Measurements from ENCODE around the gene RAPGEFL1.

The RAPGEFL1 gene

DNA sequence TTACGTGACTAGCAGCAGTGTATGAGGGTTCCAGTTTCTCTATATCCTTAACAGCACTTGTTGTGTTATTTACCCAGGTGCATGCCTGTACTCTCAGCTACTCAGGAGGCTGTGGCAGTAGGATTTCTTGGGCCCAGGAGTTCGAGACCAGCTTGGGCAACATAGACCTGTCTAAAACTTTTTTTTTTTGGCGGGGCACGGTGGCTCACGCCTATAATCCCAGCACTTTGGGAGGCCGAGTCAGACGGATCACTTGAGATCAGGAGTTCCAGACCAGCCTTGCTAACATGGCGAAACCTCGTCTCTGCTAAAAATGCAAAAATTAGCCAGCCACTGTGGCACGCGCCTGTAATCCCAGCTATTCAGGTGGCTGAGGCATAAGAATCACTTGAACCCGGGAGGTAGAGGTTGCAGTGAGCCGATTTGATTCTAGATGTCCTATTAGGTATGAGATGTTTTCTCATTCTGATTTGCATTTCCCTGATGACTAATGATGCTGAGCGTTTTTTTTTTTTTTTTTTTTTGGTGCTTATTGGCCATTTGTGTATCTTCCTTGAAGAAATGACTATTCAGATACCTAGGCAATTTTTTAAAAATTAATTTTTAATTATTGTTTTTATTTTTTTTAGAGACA is 23.6 kb upstream of the RAPGEFL1 start:
- no peak overlapping the region for H3K4me3 ChIP-seq (ENCODE audit: low read length)
- H3K9ac ChIP-seq (ENCODE audit: low read length) = no peak overlapping the region
- H3K36me3 ChIP-seq (ENCODE audit: control insufficient read depth, insufficient read depth, low read length) = peaks cover 10% of the 10 kb centered on the region
- no peaks in the 10 kb centered on the region for H3K9me3 ChIP-seq (ENCODE audit: control insufficient read depth, low read length)
- H3K27me3 ChIP-seq (ENCODE audit: control insufficient read depth, insufficient read depth, low read length) = no peaks in the 10 kb centered on the region
- H3K4me1 ChIP-seq (ENCODE audit: control insufficient read depth, insufficient read depth, low read length) = no peaks in the 10 kb centered on the region

DNA sequence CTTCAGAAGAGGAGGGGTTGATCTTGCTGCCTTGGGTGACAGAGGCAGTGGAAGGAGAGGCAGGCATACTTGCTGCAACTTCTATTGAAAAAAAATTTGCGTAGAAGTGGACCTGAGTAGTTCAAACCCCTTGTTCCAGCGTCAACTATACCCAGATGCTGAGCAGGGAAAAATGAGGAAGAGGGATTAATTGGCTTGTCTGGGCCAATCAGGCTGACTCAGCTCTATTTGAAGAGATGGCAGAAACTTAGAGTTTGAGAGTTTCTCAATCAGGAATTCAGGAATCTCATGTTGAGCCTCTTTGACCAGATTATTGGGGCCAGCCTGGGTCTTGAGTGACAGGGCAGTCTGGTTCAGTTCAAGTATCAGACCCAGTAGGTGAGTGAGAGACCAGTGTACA is 19.3 kb upstream of the RAPGEFL1 start:
- Histone ChIP-seq H3K27me3 (ENCODE audit: control insufficient read depth, insufficient read depth, low read length) (no peaks in the 10 kb centered on the region), H3K4me3 (ENCODE audit: low read length) (no peak overlapping the region), H3K9me3 (ENCODE audit: control insufficient read depth, low read length) (no peaks in the 10 kb centered on the region), H3K36me3 (ENCODE audit: control insufficient read depth, insufficient read depth, low read length) (peaks cover 9% of the 10 kb centered on the region), H3K4me1 (ENCODE audit: control insufficient read depth, insufficient read depth, low read length) (no peaks in the 10 kb centered on the region), H3K9ac (ENCODE audit: low read length) (no peak overlapping the region)

DNA sequence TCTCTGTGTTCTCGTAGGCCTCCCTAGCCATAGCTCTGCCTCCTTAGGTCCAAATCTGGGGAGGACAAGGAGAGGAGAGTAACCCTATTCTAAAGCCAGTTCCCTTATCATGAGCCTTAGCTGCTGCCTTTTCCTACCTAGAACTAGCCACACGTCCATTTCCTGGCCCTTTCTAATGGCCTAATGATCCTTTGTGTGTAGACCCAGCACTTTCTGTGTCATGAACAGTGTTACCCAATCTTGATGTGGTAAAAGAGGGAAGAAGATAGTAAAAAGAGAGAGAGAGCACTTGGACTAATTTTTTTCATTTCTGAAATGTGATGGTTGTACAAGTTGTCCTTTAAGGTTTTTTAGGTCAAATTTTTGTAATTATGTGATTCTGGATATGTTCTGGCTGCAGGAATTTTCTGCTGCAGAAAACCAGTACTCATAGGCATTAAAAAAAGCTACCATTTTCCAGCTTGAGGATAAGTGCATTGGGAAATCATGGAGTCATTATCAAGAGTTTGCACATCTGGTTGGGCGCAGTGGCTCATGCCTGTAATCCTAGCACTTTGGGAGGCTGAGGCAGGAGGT is 18.7 kb upstream of the RAPGEFL1 start:
- H3K9me3 ChIP-seq (ENCODE audit: control insufficient read depth, low read length) = no peaks in the 10 kb centered on the region
- peaks cover 7% of the 10 kb centered on the region for H3K36me3 ChIP-seq (ENCODE audit: control insufficient read depth, insufficient read depth, low read length)
- H3K9ac ChIP-seq (ENCODE audit: low read length) = no peak overlapping the region

DNA sequence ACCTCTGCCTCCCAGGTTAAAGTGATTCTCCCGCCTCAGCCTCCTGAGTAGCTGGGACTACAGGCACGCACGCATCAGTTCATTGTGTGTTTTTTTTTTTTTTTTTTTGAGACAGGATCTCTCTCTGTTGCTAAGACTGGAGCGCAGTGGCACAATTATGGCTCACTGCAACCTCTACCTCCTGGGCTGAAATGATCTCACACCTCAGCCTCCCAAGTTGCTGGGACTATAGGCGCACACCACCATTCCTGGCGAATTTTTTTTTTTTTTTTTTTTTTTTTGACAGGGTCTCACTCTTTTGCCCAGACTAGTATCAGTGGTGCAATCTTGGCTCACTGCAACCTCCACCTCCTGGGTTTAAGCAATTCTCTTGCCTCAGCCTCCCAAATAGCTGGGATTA is 17.8 kb upstream of the RAPGEFL1 start:
- Histone ChIP-seq H3K4me1 (ENCODE audit: control insufficient read depth, insufficient read depth, low read length) (no peaks in the 10 kb centered on the region), H3K9ac (ENCODE audit: low read length) (no peak overlapping the region), H3K9me3 (ENCODE audit: control insufficient read depth, low read length) (no peaks in the 10 kb centered on the region), H3K27me3 (ENCODE audit: control insufficient read depth, insufficient read depth, low read length) (no peaks in the 10 kb centered on the region), H3K4me3 (ENCODE audit: low read length) (no peak overlapping the region), H3K36me3 (ENCODE audit: control insufficient read depth, insufficient read depth, low read length) (peaks cover 5% of the 10 kb centered on the region)

More for the DNA sequence above, 18.7 kb upstream of the RAPGEFL1 start:
- H3K4me3 ChIP-seq (ENCODE audit: low read length) = no peak overlapping the region
- H3K4me1 ChIP-seq (ENCODE audit: control insufficient read depth, insufficient read depth, low read length) = no peaks in the 10 kb centered on the region
- no peaks in the 10 kb centered on the region for H3K27me3 ChIP-seq (ENCODE audit: control insufficient read depth, insufficient read depth, low read length)

DNA sequence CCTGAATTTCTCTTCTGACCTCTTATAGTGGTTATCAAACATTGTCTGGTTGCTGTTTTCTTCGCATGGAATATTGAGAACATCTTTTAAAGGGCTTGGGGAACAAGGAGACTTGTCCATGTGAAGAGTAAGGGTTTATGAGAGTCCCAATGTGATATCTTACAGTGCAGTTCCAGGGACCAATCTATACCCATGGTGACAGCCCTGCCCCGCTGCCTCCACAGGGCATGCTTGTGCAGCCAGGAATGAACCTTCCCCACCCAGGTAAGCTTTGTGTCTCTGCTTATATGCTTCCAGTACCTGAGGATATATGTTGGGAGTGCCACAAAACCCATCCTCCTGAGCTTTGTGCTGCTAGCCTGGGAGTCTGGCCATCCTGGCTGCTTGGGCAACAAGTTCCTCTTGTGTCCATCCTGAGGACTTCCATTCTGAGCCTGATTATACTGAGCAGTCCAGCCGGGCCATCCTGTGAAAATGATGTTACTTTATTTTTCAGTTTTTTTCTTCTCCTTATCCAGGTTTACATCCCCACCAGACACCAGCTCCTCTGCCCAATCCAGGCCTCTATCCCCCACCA is 9.5 kb upstream of the RAPGEFL1 start:
- Histone ChIP-seq H3K36me3 (ENCODE audit: control insufficient read depth, insufficient read depth, low read length) (peaks cover 19% of the 10 kb centered on the region), H3K27me3 (ENCODE audit: control insufficient read depth, insufficient read depth, low read length) (no peaks in the 10 kb centered on the region), H3K4me1 (ENCODE audit: control insufficient read depth, insufficient read depth, low read length) (no peaks in the 10 kb centered on the region), H3K9ac (ENCODE audit: low read length) (no peak overlapping the region), H3K4me3 (ENCODE audit: low read length) (no peak overlapping the region), H3K9me3 (ENCODE audit: control insufficient read depth, low read length) (no peaks in the 10 kb centered on the region)

DNA sequence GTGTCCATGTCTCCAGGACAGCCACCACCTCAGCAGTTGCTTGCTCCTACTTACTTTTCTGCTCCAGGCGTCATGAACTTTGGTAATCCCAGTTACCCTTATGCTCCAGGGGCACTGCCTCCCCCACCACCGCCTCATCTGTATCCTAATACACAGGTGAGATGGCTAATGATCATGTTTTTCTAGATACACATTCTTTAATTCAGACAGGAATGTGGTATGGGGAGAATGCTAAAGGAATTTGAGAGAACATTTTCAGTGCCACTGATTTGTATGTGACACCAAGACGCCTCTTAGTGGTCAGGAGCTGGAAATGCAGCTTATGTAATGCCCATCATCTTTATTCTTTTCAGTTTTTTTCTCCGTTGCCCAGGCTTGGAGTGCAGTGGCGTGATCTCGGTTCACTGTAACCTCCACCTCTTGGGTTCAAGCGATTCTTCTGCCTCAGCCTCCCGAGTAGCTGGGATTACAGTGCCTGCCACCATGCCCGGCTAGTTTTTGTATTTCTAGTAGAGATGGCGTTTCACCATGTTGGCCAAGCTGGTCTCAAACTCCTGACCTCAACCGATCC is 8.9 kb upstream of the RAPGEFL1 start:
- no peak overlapping the region for H3K9ac ChIP-seq (ENCODE audit: low read length)
- H3K4me1 ChIP-seq (ENCODE audit: control insufficient read depth, insufficient read depth, low read length) = no peaks in the 10 kb centered on the region
- no peaks in the 10 kb centered on the region for H3K27me3 ChIP-seq (ENCODE audit: control insufficient read depth, insufficient read depth, low read length)
- H3K36me3 ChIP-seq (ENCODE audit: control insufficient read depth, insufficient read depth, low read length) = peaks cover 19% of the 10 kb centered on the region
- no peak overlapping the region for H3K4me3 ChIP-seq (ENCODE audit: low read length)
- no peaks in the 10 kb centered on the region for H3K9me3 ChIP-seq (ENCODE audit: control insufficient read depth, low read length)

DNA sequence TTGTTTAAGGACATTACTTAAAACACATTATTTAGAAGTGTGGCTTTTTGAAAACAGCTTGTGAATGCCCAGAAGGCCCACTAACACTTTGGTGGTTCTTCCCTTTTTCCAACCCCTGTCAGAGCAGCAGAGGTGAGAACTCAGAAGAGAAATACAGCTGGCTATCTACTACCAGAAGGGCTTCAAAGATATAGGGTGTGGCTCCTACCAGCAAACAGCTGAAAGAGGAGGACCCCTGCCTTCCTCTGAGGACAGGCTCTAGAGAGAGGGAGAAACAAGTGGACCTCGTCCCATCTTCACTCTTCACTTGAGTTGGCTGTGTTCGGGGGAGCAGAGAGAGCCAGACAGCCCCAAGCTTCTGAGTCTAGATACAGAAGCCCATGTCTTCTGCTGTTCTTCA is 6.9 kb upstream of the RAPGEFL1 start:
- Histone ChIP-seq H3K27me3 (ENCODE audit: control insufficient read depth, insufficient read depth, low read length) (no peaks in the 10 kb centered on the region), H3K9me3 (ENCODE audit: control insufficient read depth, low read length) (no peaks in the 10 kb centered on the region), H3K9ac (ENCODE audit: low read length) (no peak overlapping the region), H3K36me3 (ENCODE audit: control insufficient read depth, insufficient read depth, low read length) (peaks cover 19% of the 10 kb centered on the region), H3K4me1 (ENCODE audit: control insufficient read depth, insufficient read depth, low read length) (no peaks in the 10 kb centered on the region), H3K4me3 (ENCODE audit: low read length) (no peak overlapping the region)

DNA sequence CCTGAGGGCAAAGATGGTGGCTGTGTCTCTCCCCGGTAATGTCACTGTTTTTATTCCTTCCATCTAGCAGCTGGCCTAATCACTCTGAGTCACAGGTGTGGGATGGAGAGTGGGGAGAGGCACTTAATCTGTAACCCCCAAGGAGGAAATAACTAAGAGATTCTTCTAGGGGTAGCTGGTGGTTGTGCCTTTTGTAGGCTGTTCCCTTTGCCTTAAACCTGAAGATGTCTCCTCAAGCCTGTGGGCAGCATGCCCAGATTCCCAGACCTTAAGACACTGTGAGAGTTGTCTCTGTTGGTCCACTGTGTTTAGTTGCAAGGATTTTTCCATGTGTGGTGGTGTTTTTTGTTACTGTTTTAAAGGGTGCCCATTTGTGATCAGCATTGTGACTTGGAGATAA is 5.5 kb upstream of the RAPGEFL1 start:
- Histone ChIP-seq H3K9ac (ENCODE audit: low read length) (no peak overlapping the region), H3K9me3 (ENCODE audit: control insufficient read depth, low read length) (no peaks in the 10 kb centered on the region), H3K4me1 (ENCODE audit: control insufficient read depth, insufficient read depth, low read length) (peaks cover 14% of the 10 kb centered on the region), H3K4me3 (ENCODE audit: low read length) (no peak overlapping the region), H3K27me3 (ENCODE audit: control insufficient read depth, insufficient read depth, low read length) (no peaks in the 10 kb centered on the region), H3K36me3 (ENCODE audit: control insufficient read depth, insufficient read depth, low read length) (peaks cover 19% of the 10 kb centered on the region)

DNA sequence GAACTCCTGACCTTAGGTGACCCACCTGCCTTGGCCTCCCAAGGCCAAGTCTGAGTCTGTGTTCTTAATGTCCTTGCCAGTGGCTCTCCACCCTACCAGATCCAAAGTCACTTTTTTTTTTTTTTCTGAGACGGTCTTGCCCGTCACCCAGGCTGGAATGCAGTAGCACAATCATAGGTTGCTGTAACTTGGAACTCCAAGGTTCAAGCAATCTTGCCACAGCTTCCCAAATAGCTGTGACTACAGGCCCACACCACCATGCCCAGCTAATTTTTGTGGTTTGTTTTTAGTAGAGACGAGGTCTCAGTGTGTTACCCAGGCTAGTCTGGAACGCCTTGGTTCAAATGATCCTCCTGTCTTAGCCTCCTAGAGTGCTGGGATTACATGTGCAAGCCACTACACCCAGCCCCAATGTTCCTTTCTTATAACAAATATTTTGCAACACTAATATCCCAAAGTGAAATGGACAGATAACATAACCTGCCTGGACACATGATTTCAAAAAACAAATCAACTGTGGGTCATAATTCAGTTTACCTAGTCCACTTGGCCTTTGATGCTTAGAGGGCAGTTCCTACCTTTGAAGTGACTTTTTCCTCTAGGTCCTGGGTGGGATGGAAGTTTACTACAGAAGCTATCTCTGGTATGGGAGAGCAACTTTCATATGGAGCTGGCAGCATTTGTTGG is 4.0 kb upstream of the RAPGEFL1 start:
- H3K9ac ChIP-seq (ENCODE audit: low read length) = no peak overlapping the region
- H3K27me3 ChIP-seq (ENCODE audit: control insufficient read depth, insufficient read depth, low read length) = no peaks in the 10 kb centered on the region
- H3K9me3 ChIP-seq (ENCODE audit: control insufficient read depth, low read length) = no peaks in the 10 kb centered on the region
- no peak overlapping the region for H3K4me3 ChIP-seq (ENCODE audit: low read length)
- peaks cover 18% of the 10 kb centered on the region for H3K4me1 ChIP-seq (ENCODE audit: control insufficient read depth, insufficient read depth, low read length)
- H3K36me3 ChIP-seq (ENCODE audit: control insufficient read depth, insufficient read depth, low read length) = peaks cover 11% of the 10 kb centered on the region

DNA sequence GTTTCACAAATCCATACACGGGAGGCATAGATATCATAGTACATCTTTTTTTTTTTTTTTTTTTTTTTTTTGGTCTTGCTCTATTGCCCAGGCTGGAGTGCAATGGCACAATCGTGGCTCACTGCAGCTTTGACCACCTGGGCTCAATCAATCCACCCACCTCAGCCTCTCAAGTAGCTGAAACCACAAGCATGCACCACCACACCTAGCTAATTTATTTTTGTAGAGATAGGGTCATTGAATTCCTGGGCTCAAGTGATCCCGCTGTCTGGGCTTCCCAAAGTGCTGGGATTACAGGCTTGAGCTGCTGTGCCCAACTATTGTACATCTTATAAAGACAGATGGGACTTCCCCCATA is 3.5 kb upstream of the RAPGEFL1 start:
- Histone ChIP-seq H3K4me1 (ENCODE audit: control insufficient read depth, insufficient read depth, low read length) (peaks cover 18% of the 10 kb centered on the region), H3K9ac (ENCODE audit: low read length) (no peak overlapping the region), H3K27me3 (ENCODE audit: control insufficient read depth, insufficient read depth, low read length) (no peaks in the 10 kb centered on the region), H3K9me3 (ENCODE audit: control insufficient read depth, low read length) (no peaks in the 10 kb centered on the region), H3K36me3 (ENCODE audit: control insufficient read depth, insufficient read depth, low read length) (peaks cover 11% of the 10 kb centered on the region), H3K4me3 (ENCODE audit: low read length) (no peak overlapping the region)

DNA sequence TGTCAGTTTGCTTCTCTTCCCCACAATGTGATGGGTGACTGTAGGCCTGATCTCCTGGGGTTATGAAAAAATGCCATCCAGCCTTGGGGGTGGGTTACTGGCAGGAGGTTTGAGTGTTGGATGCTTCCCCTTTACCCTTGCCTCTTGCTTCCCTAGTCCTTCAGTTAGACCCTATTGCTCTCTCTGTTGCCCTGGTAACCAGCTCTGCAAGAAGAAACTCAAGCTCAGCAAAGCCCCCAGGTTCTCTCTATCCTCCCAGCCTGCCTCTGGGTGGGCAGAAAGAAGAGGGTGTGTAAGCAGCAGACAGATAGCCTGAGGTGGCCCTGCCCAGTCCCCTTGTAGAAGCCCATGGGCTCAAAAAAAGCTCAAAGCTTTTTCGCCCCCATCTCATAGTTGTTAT is 2.8 kb upstream of the RAPGEFL1 start:
- Histone ChIP-seq H3K4me3 (ENCODE audit: low read length) (no peak overlapping the region), H3K9me3 (ENCODE audit: control insufficient read depth, low read length) (no peaks in the 10 kb centered on the region)

More for the DNA sequence above, 2.8 kb upstream of the RAPGEFL1 start:
- Histone ChIP-seq H3K4me1 (ENCODE audit: control insufficient read depth, insufficient read depth, low read length) (peaks cover 20% of the 10 kb centered on the region), H3K9ac (ENCODE audit: low read length) (no peak overlapping the region), H3K36me3 (ENCODE audit: control insufficient read depth, insufficient read depth, low read length) (peaks cover 11% of the 10 kb centered on the region), H3K27me3 (ENCODE audit: control insufficient read depth, insufficient read depth, low read length) (no peaks in the 10 kb centered on the region)
